Measurements from ENCODE around the gene ADAMTS10.

Gene ADAMTS10

GRCh38 chr19:8608941-8609278 is 1.6 kb downstream of the ADAMTS10 start:
- H3K4me3 ChIP-seq (ENCODE audit: low read length), result no peak overlapping the region
- no peaks in the 10 kb centered on the region for H3K4me1 ChIP-seq (ENCODE audit: control insufficient read depth, low read length)
- no peak overlapping the region for H3K27ac ChIP-seq (ENCODE audit: low read depth, low read length)
- H3K9me3 ChIP-seq (ENCODE audit: control insufficient read depth, insufficient read depth, low read length), result peaks cover 4% of the 10 kb centered on the region; the same call in 1 of the 2 replicates
- peaks cover 6% of the 10 kb centered on the region; the same call in 1 of the 2 replicates for H3K27me3 ChIP-seq (ENCODE audit: control insufficient read depth, low read length)
- no peak overlapping the region for H3K4me2 ChIP-seq (ENCODE audit: low read length)
- H3F3A ChIP-seq (ENCODE audit: control insufficient read depth, insufficient read depth), result no peaks in the 10 kb centered on the region
- no peaks in the 10 kb centered on the region for H3K9me2 ChIP-seq (replicated peaks; ENCODE audit: control insufficient read depth, low read length)
- TF ChIP-seq CTCF (IDR thresholded peaks at IDR 0.05; ENCODE audit: low read depth, low read length, poor library complexity, severe bottlenecking) (no peak), EZH2phosphoT487 (IDR thresholded peaks at IDR 0.05; ENCODE audit: borderline replicate concordance, low read length) (no peak)
- H3K36me3 ChIP-seq (ENCODE audit: control insufficient read depth, low read length), result no peaks in the 10 kb centered on the region
- H4K20me1 ChIP-seq (ENCODE audit: control insufficient read depth, insufficient read depth, low read depth, low read length), result no peaks in the 10 kb centered on the region
- no peaks in the 10 kb centered on the region for H3K79me2 ChIP-seq (ENCODE audit: control insufficient read depth, low read length)

DNA sequence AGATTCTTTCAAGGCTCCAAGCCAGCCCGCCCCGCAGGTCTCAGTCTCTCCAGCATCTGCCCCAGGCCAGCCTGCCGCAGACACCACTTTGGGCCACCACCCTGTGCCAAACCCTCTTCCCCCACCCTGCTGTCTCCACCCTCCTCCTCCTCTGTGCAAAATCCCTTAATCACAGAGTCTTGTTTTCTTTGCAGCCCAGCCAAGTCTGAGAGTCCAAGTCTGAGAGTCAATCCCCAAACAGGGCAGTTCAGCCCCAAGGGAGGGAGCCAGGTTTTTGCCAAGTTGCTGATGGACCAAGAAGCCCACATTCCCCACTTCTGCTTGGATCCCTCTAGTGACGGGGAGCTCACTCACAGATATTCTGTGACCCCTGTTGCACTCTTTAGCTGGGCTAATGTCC is 3.1 kb downstream of the ADAMTS10 start:
- Histone ChIP-seq H3K9me3 (ENCODE audit: control insufficient read depth, insufficient read depth, low read length) (peaks cover 4% of the 10 kb centered on the region; the same call in 1 of the 2 replicates), H4K20me1 (ENCODE audit: control insufficient read depth, insufficient read depth, low read depth, low read length) (no peaks in the 10 kb centered on the region), H3K27me3 (ENCODE audit: control insufficient read depth, low read length) (peaks cover 6% of the 10 kb centered on the region; the same call in 1 of the 2 replicates), H3K9me2 (replicated peaks; ENCODE audit: control insufficient read depth, low read length) (no peaks in the 10 kb centered on the region), H3K36me3 (ENCODE audit: control insufficient read depth, low read length) (no peaks in the 10 kb centered on the region), H3K79me2 (ENCODE audit: control insufficient read depth, low read length) (no peaks in the 10 kb centered on the region), H3K4me2 (ENCODE audit: low read length) (no peak overlapping the region), H3K27ac (ENCODE audit: low read depth, low read length) (no peak overlapping the region), H3K4me3 (ENCODE audit: low read length) (no peak overlapping the region), H3F3A (ENCODE audit: control insufficient read depth, insufficient read depth) (no peaks in the 10 kb centered on the region), H3K4me1 (ENCODE audit: control insufficient read depth, low read length) (no peaks in the 10 kb centered on the region)
- TF ChIP-seq EZH2phosphoT487 (IDR thresholded peaks at IDR 0.05; ENCODE audit: borderline replicate concordance, low read length) (no peak), CTCF (IDR thresholded peaks at IDR 0.05; ENCODE audit: low read depth, low read length, poor library complexity, severe bottlenecking) (no peak)

GRCh38 chr19:8605514-8605913 is 5.0 kb downstream of the ADAMTS10 start:
- Histone ChIP-seq H3K27me3 (ENCODE audit: control insufficient read depth, low read length) (peaks cover 6% of the 10 kb centered on the region; the same call in 1 of the 2 replicates), H3K9me3 (ENCODE audit: control insufficient read depth, insufficient read depth, low read length) (peaks cover 4% of the 10 kb centered on the region; the same call in 1 of the 2 replicates), H3K36me3 (ENCODE audit: control insufficient read depth, low read length) (no peaks in the 10 kb centered on the region), H4K20me1 (ENCODE audit: control insufficient read depth, insufficient read depth, low read depth, low read length) (no peaks in the 10 kb centered on the region), H3K4me3 (ENCODE audit: low read length) (no peak overlapping the region), H3K4me1 (ENCODE audit: control insufficient read depth, low read length) (no peaks in the 10 kb centered on the region), H3K27ac (ENCODE audit: low read depth, low read length) (no peak overlapping the region), H3K9me2 (replicated peaks; ENCODE audit: control insufficient read depth, low read length) (no peaks in the 10 kb centered on the region), H3K79me2 (ENCODE audit: control insufficient read depth, low read length) (no peaks in the 10 kb centered on the region), H3F3A (ENCODE audit: control insufficient read depth, insufficient read depth) (no peaks in the 10 kb centered on the region), H3K4me2 (ENCODE audit: low read length) (no peak overlapping the region)
- TF ChIP-seq CTCF (IDR thresholded peaks at IDR 0.05; ENCODE audit: low read depth, low read length, poor library complexity, severe bottlenecking), result no peak
- TF ChIP-seq EZH2phosphoT487 (IDR thresholded peaks at IDR 0.05; ENCODE audit: borderline replicate concordance, low read length), result no peak

Measured in DOHH2 (cell line).